GM21423 (cell line): Measurements from ENCODE around the gene ZNF775.

ENCODE experiments used
- ATAC-seq: cut with Tn5 transposase; IDR thresholded peaks from one replicate; pipeline ENCODE4 v1.9.1; 2021; ENCODE audit warnings: mild to moderate bottlenecking, moderate library complexity; ENCODE audit not compliant: unreplicated experiment

The ZNF775 gene

DNA sequence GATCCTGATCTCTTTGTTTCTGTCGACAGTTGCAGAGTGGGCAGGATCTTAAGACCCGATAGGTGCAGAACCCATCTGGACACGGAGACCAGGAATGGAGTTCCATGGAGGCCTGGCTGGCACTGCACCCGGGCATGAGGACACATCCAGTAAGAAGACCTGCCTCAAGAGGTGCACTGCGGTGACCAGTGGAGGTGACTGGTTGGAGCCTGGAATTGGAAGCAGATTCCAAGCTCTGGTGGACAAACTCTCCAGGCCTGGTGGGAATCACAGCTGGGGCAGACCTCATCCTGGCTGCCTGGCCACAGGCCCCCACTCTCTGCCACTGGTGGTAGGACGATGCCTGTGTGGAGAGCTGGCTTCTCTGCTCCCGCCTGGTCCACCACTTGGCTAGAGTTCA lies 31.0 kb downstream of the ZNF775 start:
- no peak for ATAC-seq

- ATAC-seq, result no peak
Measured at GRCh38 chr7:150410680-150411346, 31.7 kb downstream of the ZNF775 start.

GRCh38 chr7:150411606-150412005 lies 32.5 kb downstream of the ZNF775 start:
- ATAC-seq, result no peak

DNA sequence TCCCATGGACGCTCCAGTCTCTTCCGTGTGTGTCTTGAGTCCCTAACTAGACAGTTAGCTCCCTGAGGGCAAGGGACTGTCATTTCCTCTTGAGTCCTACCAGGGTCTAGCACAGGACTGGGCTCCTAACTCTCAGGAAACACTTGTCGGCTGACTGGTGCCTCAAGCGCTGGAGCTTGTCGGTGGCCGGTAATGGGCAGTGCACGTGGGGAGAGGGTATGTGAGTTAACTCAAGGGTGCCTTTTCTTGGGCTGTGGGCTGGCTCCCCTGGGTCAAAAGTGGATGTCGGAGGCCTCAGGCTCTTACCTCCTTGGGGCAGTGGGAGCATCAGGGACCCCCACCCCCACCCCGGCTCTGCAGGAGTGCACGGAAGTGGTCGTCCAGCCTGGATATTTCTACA lies 32.9 kb downstream of the ZNF775 start:
- no peak for ATAC-seq

- no peak for ATAC-seq
Measured at GRCh38 chr7:150412518-150413488, 33.7 kb downstream of the ZNF775 start.

GRCh38 chr7:150413640-150414081 lies 34.5 kb downstream of the ZNF775 start:
- no peak for ATAC-seq

DNA sequence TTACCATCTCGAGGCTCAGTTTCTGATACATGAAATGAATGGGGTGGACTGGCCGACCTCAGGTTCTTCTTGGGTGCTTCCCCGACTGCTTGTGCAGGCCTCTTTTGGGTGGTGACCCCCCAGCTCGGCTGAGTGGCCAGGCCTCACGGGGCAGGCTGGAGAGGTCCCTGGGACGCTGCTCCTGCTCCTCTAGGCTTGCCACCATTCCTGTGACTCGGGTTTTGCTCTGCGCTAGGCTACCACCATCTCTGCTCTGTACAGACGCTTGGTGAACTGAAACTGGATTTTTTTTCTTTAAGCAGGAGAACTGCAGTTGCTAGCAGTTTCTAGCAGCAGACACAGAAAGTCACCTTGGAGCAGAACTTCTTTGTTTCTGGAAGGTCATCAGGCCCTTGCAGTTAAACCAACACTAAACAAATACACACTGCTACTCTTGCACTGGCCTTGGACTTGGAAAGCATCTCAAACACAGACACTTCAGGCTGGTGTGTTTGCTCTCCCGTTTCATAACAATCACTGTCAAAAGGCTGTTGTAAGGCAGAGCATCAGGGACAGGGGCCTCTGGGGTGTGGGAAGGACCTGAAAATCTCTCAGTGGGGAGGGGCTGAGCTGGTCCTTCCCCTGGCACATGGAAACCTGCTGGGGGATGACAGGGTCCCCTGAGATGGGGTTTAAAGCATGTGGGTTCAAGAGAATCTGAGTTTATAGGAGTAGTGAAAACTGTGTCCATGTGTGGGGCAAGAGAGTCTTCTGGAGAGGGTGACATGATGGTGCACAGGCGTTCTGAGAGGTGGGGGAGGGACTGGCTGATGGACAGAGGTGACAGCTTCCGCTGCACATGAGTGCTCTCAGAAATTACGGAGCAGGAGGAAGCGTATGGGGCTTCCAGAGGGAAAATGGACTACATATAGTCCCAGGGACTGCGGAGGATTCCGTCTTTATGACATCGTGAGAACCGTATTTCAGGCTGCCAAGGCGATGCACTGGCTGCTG lies 36.3 kb downstream of the ZNF775 start:
- ATAC-seq, result no peak

- ATAC-seq, result no peak
Measured at GRCh38 chr7:150417239-150417638, 38.1 kb downstream of the ZNF775 start.

- ATAC-seq, result no peak
Measured at GRCh38 chr7:150417863-150418262, 38.7 kb downstream of the ZNF775 start.

DNA sequence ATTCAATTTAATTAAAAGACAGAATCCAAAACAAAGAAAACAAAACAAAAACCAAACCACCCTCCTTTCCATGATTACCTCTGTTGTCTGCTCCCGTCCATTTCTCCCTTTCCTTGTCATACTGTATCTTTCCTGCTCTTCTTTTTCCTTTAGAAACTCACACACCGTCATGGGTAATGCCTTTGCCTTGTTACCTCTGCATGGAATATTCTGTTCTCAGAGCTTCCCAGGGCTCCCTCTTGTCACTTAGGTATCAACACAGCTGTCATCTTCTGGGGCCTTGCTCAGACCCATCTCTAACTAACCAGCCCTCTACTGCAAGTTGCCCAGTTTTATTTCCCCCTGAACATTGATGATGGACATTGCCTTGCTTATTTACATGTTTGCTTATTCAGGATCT lies 41.1 kb downstream of the ZNF775 start:
- no peak for ATAC-seq

DNA sequence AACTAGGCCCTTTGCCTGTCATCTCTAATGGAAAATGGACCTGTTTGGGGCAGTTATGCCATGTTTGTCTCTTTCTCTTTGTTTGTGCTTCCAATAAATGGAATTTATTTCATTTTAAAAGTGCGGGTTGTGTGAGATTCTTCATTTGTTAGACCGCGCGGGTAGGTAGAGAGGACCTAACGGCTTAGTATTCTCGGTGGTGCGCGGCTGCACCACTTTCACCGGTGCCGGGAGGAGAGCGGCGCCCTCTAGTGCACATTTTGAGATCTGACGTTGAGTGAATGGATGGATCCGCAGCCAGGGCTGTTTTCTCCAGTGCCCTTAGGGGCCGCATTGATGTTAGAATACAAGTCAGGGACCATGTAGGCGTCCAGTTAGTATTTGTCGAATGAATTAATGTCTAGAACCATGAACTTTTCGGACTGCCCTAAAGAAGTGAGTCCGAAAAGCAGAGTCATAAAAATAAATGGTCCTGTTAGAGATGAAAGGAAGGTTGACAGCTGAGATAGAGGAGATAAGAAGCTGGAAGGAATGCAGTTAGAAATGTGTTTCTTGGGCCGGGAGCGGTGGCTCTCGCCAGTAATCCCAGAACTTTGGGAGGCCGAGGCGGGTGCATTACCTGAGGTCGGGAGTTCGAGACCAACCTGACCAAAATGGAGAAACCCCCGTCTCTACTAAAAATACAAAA lies 42.0 kb downstream of the ZNF775 start:
- peak; percentile 90 for ATAC-seq

DNA sequence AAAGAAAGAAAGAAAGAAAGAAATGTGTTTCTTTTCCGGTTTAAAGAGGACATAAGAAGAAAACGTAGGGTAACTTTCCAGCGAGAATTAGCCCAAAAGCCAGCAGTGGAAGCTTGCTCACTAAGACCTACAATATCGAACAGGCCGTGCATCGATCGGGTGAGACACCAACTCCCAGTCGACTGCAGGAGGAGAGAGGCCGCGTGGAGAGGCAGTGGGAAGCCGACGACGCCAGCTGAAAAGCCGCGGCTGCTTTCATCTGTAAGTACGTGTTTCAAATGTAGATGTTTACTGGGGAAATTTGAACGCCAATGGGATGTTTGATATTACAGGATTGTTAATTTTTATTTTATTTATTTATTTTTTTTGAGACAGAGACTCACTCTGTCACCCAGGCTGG lies 42.7 kb downstream of the ZNF775 start:
- no peak for ATAC-seq

- no peak for ATAC-seq
Measured at GRCh38 chr7:150425670-150426069, 46.5 kb downstream of the ZNF775 start.

DNA sequence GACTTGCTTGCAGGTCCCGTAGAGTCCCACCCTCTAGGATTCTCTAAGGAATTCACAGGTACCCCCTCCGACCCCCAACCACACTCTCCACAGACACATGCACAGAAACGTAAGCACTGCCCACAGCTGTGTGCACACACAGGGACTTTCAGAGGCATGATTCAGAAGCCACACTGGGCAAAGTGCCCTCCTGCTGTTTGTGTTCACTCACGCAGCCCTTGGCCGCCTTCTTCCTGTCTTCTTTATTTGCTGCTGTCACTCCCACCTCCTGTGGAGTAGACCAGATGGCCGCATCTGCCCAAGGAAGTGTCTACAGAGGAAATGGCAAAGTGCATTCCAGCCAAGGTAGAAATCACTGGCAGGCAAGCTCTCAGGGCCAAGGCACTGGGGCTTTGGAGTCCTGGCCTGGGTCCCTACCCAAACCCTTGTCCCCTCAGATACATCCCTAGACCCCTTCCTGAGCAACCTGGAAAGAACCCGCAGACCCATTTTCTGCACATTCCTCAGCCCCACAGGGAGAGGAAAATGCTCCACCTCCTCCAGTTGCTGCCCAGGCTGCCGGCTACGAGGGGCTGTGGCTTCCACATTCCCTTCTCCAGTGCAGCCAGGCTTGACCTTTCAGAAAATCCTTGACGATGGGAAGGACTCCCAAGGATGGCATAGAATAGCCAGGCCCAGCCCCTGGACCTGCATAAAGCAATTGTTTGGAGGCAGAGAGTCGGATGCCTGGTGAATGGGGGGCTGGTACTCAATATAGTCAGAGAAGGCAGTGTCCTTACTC lies 49.7 kb downstream of the ZNF775 start:
- ATAC-seq, result peak; percentile 56

DNA sequence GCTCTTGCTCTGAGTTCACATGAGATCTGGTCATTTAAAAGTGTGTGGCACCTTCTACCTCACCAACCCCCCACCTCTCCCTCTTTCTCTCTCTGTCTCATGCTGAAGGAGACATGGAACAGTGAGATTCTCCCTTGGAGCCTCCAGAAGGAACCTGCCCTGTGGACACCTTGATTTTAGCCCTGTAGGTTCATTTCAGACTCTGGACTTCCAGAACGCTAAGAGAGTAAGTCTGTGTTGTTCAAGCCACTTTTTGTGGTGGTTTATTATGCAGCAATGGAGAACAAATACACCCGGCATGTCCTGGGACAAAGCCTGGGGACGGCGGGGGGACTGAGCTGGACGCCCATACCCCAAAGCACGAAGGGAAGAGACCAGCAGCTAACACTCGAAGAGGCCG lies 50.6 kb downstream of the ZNF775 start:
- ATAC-seq, result no peak

DNA sequence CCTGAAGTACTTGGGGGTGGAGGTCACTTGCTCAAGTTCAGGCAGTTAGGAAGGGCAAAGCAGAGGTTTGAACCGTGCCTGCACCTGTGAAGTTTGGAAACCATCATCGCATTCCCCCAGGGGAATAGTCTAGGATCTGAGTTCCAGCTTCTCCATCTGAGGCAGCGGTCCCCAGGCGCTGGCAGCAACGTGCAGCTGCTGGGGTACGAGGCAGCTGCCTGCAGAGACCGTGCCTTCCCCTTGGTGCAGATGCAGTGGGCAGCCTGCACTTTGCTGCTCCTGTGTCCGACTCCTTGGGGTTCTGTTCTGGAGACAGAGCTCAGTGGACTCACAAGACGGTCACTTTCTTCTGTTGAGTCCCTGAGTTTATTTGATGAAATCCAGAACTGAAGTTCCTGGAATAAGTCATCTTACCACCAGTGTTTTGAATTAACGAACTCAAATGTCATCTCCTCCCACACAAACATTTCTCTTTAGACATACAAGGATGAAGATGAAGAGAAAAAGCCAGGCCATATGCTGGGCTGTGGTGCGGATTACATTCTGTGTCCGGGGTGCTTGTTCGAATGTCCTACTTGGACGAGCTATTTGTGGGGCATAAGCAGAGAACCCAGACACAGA lies 51.4 kb downstream of the ZNF775 start:
- no peak for ATAC-seq

GRCh38 chr7:150431839-150432658 lies 52.9 kb downstream of the ZNF775 start:
- no peak for ATAC-seq
